GM19324 (cell line): ENCODE measurements around the gene SRSF5.
"Not testable (repeated sequence)": the region's sequence is repeated elsewhere in the genome, so short reads cannot be mapped to it uniquely, and the experiment has no call there.

Experiments used
- ATAC-seq: cut with Tn5 transposase; IDR thresholded peaks from one replicate; pipeline ENCODE4 v1.9.1; 2021; ENCODE audit warnings: mild to moderate bottlenecking, moderate library complexity; ENCODE audit not compliant: unreplicated experiment, low FRiP score

Gene SRSF5

GRCh38 chr14:69766984-69767368 is at the start of gene SRSF5:
TSS of gene SRSF5 (plus strand) at chr14:69767142. CDS start at chr14:69768157, 1,015 bp downstream.
- ATAC-seq: peak; percentile 77

- ATAC-seq: not testable (repeated sequence)
Measured at GRCh38 chr14:69718614-69719013, 48.3 kb upstream of the SRSF5 start.

- ATAC-seq: no peak
Measured at GRCh38 chr14:69719501-69719951, 47.4 kb upstream of the SRSF5 start.

- no peak for ATAC-seq
Measured at GRCh38 chr14:69720912-69721311, 46.0 kb upstream of the SRSF5 start.

GRCh38 chr14:69726761-69727511 is 40.0 kb upstream of the SRSF5 start:
- peak; percentile 80 for ATAC-seq

- no peak for ATAC-seq
Measured at GRCh38 chr14:69727860-69728259, 39.1 kb upstream of the SRSF5 start.

GRCh38 chr14:69731919-69732598 is 34.9 kb upstream of the SRSF5 start:
- ATAC-seq: not testable (repeated sequence)

GRCh38 chr14:69736405-69736804 is 30.5 kb upstream of the SRSF5 start:
- ATAC-seq: not testable (repeated sequence)

- no peak for ATAC-seq
Measured at GRCh38 chr14:69741055-69741454, 25.9 kb upstream of the SRSF5 start.

GRCh38 chr14:69749956-69750355 is 17.0 kb upstream of the SRSF5 start:
- no peak for ATAC-seq

- no peak for ATAC-seq
Measured at GRCh38 chr14:69750495-69750894, 16.4 kb upstream of the SRSF5 start.

- no peak for ATAC-seq
Measured at GRCh38 chr14:69752773-69753172, 14.2 kb upstream of the SRSF5 start.

GRCh38 chr14:69753860-69754259 is 13.1 kb upstream of the SRSF5 start:
- ATAC-seq: no peak

GRCh38 chr14:69754487-69754886 is 12.5 kb upstream of the SRSF5 start:
- ATAC-seq: no peak

GRCh38 chr14:69755296-69755695 is 11.6 kb upstream of the SRSF5 start:
- no peak for ATAC-seq

- no peak for ATAC-seq
Measured at GRCh38 chr14:69755784-69756183, 11.2 kb upstream of the SRSF5 start.

- ATAC-seq: no peak
Measured at GRCh38 chr14:69756298-69756697, 10.6 kb upstream of the SRSF5 start.

GRCh38 chr14:69760810-69761209 is 6.1 kb upstream of the SRSF5 start:
- no peak for ATAC-seq

GRCh38 chr14:69763761-69764510 is 3.0 kb upstream of the SRSF5 start:
- no peak for ATAC-seq

GRCh38 chr14:69767369-69767999 is 542 bp downstream of the SRSF5 start:
- ATAC-seq: peak; percentile 82

GRCh38 chr14:69768873-69769272 is 1.9 kb downstream of the SRSF5 start:
- ATAC-seq: no peak
